HG02763 (cell line): ENCODE results near the gene SSX1.
"Not testable (repeated sequence)": the region's sequence is repeated elsewhere in the genome, so short reads cannot be mapped to it uniquely, and the experiment has no call there.

Experiments used
- ATAC-seq: cut with Tn5 transposase; IDR thresholded peaks from one replicate; pipeline ENCODE4 v1.9.1; 2021; ENCODE audit warnings: mild to moderate bottlenecking, moderate library complexity; ENCODE audit not compliant: unreplicated experiment

Gene SSX1

GRCh38 chrX:48255062-48255796 lies at the start of gene SSX1:
Gene SSX1 (plus strand): TSS chrX:48255392. CDS start chrX:48257242, 1,850 bp downstream.
- not testable (repeated sequence) for ATAC-seq

GRCh38 chrX:48214341-48214740 lies 40.9 kb upstream of the SSX1 start:
- ATAC-seq: not testable (repeated sequence)

- ATAC-seq: not testable (repeated sequence)
Measured at GRCh38 chrX:48224196-48224595, 31.0 kb upstream of the SSX1 start.

- not testable (repeated sequence) for ATAC-seq
Measured at GRCh38 chrX:48252945-48253344, 2.2 kb upstream of the SSX1 start.

- not testable (repeated sequence) for ATAC-seq
Measured at GRCh38 chrX:48274365-48274764, 19.2 kb downstream of the SSX1 start.

GRCh38 chrX:48278958-48279357 lies 23.8 kb downstream of the SSX1 start:
- no peak for ATAC-seq

- not testable (repeated sequence) for ATAC-seq
Measured at GRCh38 chrX:48280729-48281128, 25.5 kb downstream of the SSX1 start.

GRCh38 chrX:48306175-48306574 lies 51.0 kb downstream of the SSX1 start:
- ATAC-seq: no peak

GRCh38 chrX:48313996-48314395 lies 58.8 kb downstream of the SSX1 start:
- not testable (repeated sequence) for ATAC-seq
